Activated CD4-positive, alpha-beta T cell treated with anti-CD3 and anti-CD28 coated beads, Interleukin-2, amount 50 U/mL, for 16 hours (primary cell): ENCODE measurements around the gene C1orf167.

Source experiments
- DNase-seq: peaks from one replicate; pipeline ENCODE4 v3.0.0-alpha.2; 2020

C1orf167 gene

GRCh38 chr1:11736746-11737639 is 25.0 kb upstream of the C1orf167 start:
- peak; percentile 63 for DNase-seq

GRCh38 chr1:11738096-11738495 is 23.9 kb upstream of the C1orf167 start:
- no peak for DNase-seq

GRCh38 chr1:11738783-11739182 is 23.2 kb upstream of the C1orf167 start:
- DNase-seq, result no peak

- peak; percentile 79 for DNase-seq
Measured at GRCh38 chr1:11740258-11741192, 21.5 kb upstream of the C1orf167 start.

GRCh38 chr1:11741482-11741881 is 20.5 kb upstream of the C1orf167 start:
- DNase-seq, result no peak

- no peak for DNase-seq
Measured at GRCh38 chr1:11741919-11742558, 20.0 kb upstream of the C1orf167 start.

- no peak for DNase-seq
Measured at GRCh38 chr1:11744287-11744686, 17.7 kb upstream of the C1orf167 start.

- no peak for DNase-seq
Measured at GRCh38 chr1:11746092-11746491, 15.9 kb upstream of the C1orf167 start.

GRCh38 chr1:11746795-11747487 is 15.1 kb upstream of the C1orf167 start:
- DNase-seq, result no peak

- DNase-seq, result no peak
Measured at GRCh38 chr1:11748294-11749202, 13.4 kb upstream of the C1orf167 start.

GRCh38 chr1:11749203-11749689 is 12.7 kb upstream of the C1orf167 start:
- peak; percentile 87 for DNase-seq

GRCh38 chr1:11749996-11750395 is 12.0 kb upstream of the C1orf167 start:
- DNase-seq, result no peak

GRCh38 chr1:11751087-11751486 is 10.9 kb upstream of the C1orf167 start:
- no peak for DNase-seq

GRCh38 chr1:11752359-11753088 is 9.5 kb upstream of the C1orf167 start:
- DNase-seq, result no peak

GRCh38 chr1:11753555-11754208 is 8.3 kb upstream of the C1orf167 start:
- no peak for DNase-seq

- DNase-seq, result no peak
Measured at GRCh38 chr1:11757047-11757446, 4.9 kb upstream of the C1orf167 start.

GRCh38 chr1:11759791-11760190 is 2.2 kb upstream of the C1orf167 start:
- DNase-seq, result no peak

GRCh38 chr1:11761285-11761684 is 708 bp upstream of the C1orf167 start:
- DNase-seq, result no peak

GRCh38 chr1:11764115-11764514 is 2.1 kb downstream of the C1orf167 start:
- no peak for DNase-seq

- no peak for DNase-seq
Measured at GRCh38 chr1:11764519-11764918, 2.5 kb downstream of the C1orf167 start.
